ENCODE results near the gene ZNF385B.

The ZNF385B gene

GRCh38 chr2:179571721-179572120, 289.7 kb downstream of the ZNF385B start:
- no peak overlapping the region for H3K4me3 ChIP-seq (ENCODE audit: low read depth, low read length)
- no peak for TF ChIP-seq CTCF (IDR thresholded peaks at IDR 0.05; ENCODE audit: insufficient read depth, low read depth, low read length, missing control alignments)
- no peak for DNase-seq (ENCODE audit: low read depth)

GRCh38 chr2:179571252-179571651, 290.2 kb downstream of the ZNF385B start:
- no peak overlapping the region for H3K4me3 ChIP-seq (ENCODE audit: low read depth, low read length)
- no peak for TF ChIP-seq CTCF (IDR thresholded peaks at IDR 0.05; ENCODE audit: insufficient read depth, low read depth, low read length, missing control alignments)
- DNase-seq (ENCODE audit: low read depth): no peak

GRCh38 chr2:179569831-179570233, 291.6 kb downstream of the ZNF385B start:
- no peak overlapping the region for H3K4me3 ChIP-seq (ENCODE audit: low read depth, low read length)
- no peak for DNase-seq (ENCODE audit: low read depth)
- no peak for TF ChIP-seq CTCF (IDR thresholded peaks at IDR 0.05; ENCODE audit: insufficient read depth, low read depth, low read length, missing control alignments)

GRCh38 chr2:179565807-179566206, 295.6 kb downstream of the ZNF385B start:
- no peak for DNase-seq (ENCODE audit: low read depth)
- no peak overlapping the region for H3K4me3 ChIP-seq (ENCODE audit: low read depth, low read length)
- TF ChIP-seq CTCF (IDR thresholded peaks at IDR 0.05; ENCODE audit: insufficient read depth, low read depth, low read length, missing control alignments): no peak

- no peak for TF ChIP-seq CTCF (IDR thresholded peaks at IDR 0.05; ENCODE audit: insufficient read depth, low read depth, low read length, missing control alignments)
- DNase-seq (ENCODE audit: low read depth): no peak
- no peak overlapping the region for H3K4me3 ChIP-seq (ENCODE audit: low read depth, low read length)
Measured at GRCh38 chr2:179562330-179562885, 299.0 kb downstream of the ZNF385B start.

- TF ChIP-seq CTCF (IDR thresholded peaks at IDR 0.05; ENCODE audit: insufficient read depth, low read depth, low read length, missing control alignments): no peak
- H3K4me3 ChIP-seq (ENCODE audit: low read depth, low read length): no peak overlapping the region
- DNase-seq (ENCODE audit: low read depth): no peak
Measured at GRCh38 chr2:179561702-179562101, 299.7 kb downstream of the ZNF385B start.

- H3K4me3 ChIP-seq (ENCODE audit: low read depth, low read length): no peak overlapping the region
- no peak for TF ChIP-seq CTCF (IDR thresholded peaks at IDR 0.05; ENCODE audit: insufficient read depth, low read depth, low read length, missing control alignments)
- no peak for DNase-seq (ENCODE audit: low read depth)
Measured at GRCh38 chr2:179560257-179560735, 301.1 kb downstream of the ZNF385B start.

Measured in GM12865 (cell line).